Measurements from ENCODE around the gene CIITA.
"Not testable (repeated sequence)": the region's sequence is repeated elsewhere in the genome, so short reads cannot be mapped to it uniquely, and the experiment has no call there.

The CIITA gene

DNA sequence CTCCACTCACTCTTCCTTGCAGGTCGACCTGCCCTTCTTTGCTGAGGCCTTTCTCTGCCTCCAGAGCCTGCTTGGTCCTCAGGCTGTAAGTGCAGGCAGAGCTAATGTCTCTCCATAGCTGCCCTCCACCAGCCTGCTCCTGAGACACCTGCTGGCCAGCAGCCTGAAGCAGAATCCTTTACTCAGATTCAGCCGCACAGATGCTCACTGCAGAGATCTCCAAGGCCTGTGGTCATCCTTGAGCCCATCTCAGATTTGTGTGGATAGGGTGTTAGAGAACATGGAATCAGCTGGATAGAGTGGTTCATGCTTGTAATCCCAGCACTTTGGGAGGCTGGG lies 53.7 kb downstream of the CIITA start:
- H3K4me3 ChIP-seq (ENCODE audit: low read depth, low read length), result no peak overlapping the region
- no peak for DNase-seq (ENCODE audit: low read depth)

DNA sequence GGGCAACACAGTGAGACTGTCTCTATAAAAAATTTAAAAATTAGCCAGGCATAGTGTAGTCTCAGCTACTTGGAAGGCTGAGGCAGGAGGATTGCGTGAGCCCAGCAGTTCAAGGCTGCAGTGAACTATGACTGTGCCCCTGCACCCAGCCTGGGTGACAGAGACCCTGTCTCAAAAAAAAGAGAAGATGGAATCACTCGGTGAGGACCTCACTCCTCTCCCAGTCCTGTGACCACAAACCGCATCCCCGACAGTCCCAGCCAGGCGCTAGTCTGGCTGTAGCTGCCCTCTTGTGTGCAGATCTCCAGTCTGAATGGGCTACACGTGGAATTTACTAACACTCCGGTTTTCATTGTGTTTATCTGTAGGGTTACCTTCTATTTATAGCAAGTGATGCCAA lies 54.1 kb downstream of the CIITA start:
- no peak for DNase-seq (ENCODE audit: low read depth)
- no peak overlapping the region for H3K4me3 ChIP-seq (ENCODE audit: low read depth, low read length)

DNA sequence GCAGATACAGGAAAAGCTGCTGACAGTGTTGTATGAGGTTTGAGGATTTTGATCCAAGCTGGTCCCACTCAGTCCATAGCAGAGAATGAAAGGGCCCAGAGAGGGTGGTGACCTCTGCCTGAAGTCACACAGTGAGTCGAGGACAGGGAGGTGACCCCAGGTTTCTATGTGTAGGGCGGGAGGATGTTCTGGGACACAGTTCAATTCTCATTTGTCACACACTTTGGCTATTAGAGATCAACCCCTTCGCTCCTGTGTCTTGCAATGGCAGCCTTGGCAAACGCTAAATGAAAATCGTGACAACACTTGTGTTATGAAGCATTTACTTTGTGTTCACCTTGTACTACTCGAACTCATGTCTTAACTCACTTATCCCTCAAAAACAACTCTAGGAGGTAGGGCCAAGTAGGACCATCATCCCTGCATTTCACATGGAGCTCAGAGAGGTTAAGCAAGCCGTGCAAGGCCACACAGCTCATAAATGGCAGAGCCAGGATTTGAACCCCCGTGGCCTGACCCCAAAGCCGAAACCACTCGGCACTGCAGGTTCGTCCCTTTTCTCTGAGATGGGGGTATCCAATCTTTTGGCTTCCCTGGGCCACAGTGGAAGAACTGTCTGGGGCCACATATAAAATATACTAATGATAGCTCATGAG lies 55.1 kb downstream of the CIITA start:
- H3K4me3 ChIP-seq (ENCODE audit: low read depth, low read length), result no peak overlapping the region
- DNase-seq (ENCODE audit: low read depth), result no peak

- no peak overlapping the region for H3K4me3 ChIP-seq (ENCODE audit: low read depth, low read length)
- no peak for DNase-seq (ENCODE audit: low read depth)
Measured at GRCh38 chr16:10932959-10933710, 56.1 kb downstream of the CIITA start.

GRCh38 chr16:10933865-10934264 lies 56.9 kb downstream of the CIITA start:
- DNase-seq (ENCODE audit: low read depth), result no peak
- no peak overlapping the region for H3K4me3 ChIP-seq (ENCODE audit: low read depth, low read length)

DNA sequence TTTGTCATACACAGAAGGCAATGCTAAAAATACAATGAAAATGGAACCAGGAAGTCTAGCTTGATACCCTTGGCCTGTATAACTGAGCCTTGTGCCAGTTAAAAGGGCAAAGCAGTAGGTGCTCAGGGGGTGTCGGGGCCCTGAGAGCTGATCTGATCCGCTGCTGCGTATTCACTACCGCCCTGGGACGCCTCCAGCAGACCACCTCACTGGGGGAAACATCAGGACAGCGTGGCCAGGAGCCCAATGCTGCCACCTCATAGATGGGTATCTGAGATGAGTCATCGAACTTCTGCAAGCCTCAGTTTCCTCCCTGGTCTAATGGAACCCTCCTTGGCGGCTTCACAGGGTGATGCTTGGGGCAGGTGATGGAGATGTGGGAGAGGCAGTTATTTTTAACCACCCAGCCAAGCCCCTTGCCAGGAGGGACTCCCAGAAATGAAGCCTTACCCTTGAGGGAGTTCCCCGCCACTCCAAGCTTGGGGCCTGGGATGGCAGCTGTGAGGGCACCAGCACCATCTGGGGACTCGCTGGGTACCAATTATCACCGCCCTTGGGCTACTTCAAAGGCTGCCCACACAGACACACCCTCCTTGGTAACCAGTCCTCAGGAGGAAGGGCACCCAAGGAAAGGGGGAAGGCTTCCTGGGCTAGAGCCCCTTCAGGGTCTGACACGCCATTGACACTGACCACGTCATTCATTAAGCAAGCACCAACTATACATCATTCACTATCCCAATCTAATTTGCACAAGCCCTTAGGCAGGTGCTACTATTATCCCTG lies 57.5 kb downstream of the CIITA start:
- H3K4me3 ChIP-seq (ENCODE audit: low read depth, low read length), result no peak overlapping the region
- no peak for DNase-seq (ENCODE audit: low read depth)

- no peak for DNase-seq (ENCODE audit: low read depth)
- H3K4me3 ChIP-seq (ENCODE audit: low read depth, low read length), result no peak overlapping the region
Measured at GRCh38 chr16:10935226-10935915, 58.4 kb downstream of the CIITA start.

GRCh38 chr16:10936272-10936984 lies 59.4 kb downstream of the CIITA start:
- no peak for DNase-seq (ENCODE audit: low read depth)
- no peak overlapping the region for H3K4me3 ChIP-seq (ENCODE audit: low read depth, low read length)

- no peak for DNase-seq (ENCODE audit: low read depth)
- H3K4me3 ChIP-seq (ENCODE audit: low read depth, low read length), result no peak overlapping the region
Measured at GRCh38 chr16:10937068-10937859, 60.3 kb downstream of the CIITA start.

DNA sequence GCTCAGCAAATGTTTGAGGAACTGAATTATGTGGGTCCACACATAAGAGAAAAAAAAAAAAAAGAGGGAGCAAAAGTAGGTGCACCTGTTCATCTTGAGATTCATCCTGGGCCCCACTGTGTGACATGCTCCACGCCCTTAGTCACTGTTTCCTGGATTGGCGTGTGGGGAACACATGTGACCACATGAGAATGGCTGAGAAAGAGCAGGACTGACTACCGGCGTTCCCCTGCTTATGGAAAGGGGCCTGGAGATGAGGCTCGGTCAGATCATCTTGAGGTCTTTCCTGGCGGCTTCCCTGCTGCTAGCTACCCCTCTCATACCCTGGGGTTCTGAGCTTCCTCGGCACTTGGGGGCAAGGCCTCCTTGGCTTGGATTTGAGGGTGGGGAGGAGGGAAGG lies 61.3 kb downstream of the CIITA start:
- DNase-seq (ENCODE audit: low read depth), result no peak
- no peak overlapping the region for H3K4me3 ChIP-seq (ENCODE audit: low read depth, low read length)

DNA sequence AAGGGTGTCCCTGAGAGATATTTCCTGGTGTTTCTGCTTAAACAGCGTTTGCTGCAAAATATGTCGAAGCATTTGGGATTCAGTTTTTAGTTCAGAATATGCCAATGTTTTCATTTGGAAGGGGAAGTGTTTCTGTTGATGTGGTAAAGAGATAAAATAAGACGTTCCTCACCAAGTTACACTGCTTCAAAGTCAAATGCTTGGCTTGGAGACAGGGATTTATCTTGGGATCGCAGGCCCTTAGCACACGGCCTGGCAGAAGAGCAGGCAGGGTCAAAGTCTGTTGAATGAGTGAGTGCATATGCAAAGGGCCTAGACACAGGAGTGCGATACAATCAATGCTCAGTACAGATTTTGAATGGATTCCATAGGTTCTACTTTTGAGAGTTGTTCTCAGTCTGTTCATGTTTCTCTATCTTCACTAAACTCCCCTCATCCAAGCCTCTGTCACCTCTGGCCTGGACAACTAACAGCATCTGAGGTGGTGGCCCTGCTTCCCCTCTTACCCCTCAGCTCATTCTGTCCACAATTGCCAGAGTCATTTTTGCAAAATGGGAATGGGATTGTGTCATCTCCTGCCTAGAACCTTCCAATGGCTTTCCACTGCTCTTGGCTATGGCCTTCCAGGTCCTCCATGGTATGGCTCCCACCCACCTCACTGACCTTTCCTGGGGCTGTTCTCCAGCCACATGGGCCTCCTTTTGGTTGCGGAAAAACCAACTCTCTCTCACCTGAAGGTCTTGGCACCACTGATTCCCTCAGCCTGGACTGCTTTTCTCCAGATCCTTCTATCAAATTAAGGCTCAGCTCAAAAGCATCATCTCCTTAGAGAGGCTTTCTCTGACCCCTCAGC lies 62.0 kb downstream of the CIITA start:
- no peak for DNase-seq (ENCODE audit: low read depth)
- H3K4me3 ChIP-seq (ENCODE audit: low read depth, low read length), result no peak overlapping the region

DNA sequence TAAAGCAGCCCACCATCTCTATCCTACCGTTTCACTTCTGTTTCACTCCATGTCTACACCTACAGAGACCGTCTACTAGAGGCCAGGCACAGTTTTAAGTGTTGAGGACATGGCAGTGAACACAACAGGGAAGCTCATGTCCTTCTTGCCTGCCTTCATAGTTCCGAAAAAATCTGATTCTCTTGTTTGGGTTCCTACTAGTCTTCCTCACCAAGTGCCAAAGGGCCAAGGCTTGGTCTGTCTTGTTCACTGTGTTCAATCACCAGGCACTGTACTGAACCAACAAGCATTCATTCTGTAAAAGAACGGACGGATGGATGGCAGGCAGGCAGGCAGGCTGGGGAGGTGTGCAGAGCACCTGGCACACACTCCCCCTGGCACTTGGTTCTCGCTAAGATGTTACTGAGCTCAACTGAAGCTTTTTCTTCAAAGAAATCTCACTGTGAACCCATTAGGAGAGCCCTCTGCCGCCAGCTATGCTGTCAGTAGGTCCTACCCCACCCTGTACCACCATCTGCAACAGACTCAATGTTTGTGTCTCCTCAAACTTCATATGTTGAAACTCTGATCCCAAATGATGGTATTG lies 62.7 kb downstream of the CIITA start:
- DNase-seq (ENCODE audit: low read depth), result no peak
- peak overlapping the region; percentile 82 for H3K4me3 ChIP-seq (ENCODE audit: low read depth, low read length)

GRCh38 chr16:10940501-10941079 lies 63.6 kb downstream of the CIITA start:
- peak overlapping the region; percentile 82 for H3K4me3 ChIP-seq (ENCODE audit: low read depth, low read length)

GRCh38 chr16:10941127-10941933 lies 64.3 kb downstream of the CIITA start:
- DNase-seq (ENCODE audit: low read depth), result no peak
- peak overlapping the region; percentile 82 for H3K4me3 ChIP-seq (ENCODE audit: low read depth, low read length)

More at GRCh38 chr16:10940501-10941079, 63.6 kb downstream of the CIITA start:
- DNase-seq (ENCODE audit: low read depth), result no peak

- not testable (repeated sequence) for DNase-seq (ENCODE audit: low read depth)
- H3K4me3 ChIP-seq (ENCODE audit: low read depth, low read length), result peak overlapping the region; percentile 82
Measured at GRCh38 chr16:10941935-10942351, 64.9 kb downstream of the CIITA start.

DNA sequence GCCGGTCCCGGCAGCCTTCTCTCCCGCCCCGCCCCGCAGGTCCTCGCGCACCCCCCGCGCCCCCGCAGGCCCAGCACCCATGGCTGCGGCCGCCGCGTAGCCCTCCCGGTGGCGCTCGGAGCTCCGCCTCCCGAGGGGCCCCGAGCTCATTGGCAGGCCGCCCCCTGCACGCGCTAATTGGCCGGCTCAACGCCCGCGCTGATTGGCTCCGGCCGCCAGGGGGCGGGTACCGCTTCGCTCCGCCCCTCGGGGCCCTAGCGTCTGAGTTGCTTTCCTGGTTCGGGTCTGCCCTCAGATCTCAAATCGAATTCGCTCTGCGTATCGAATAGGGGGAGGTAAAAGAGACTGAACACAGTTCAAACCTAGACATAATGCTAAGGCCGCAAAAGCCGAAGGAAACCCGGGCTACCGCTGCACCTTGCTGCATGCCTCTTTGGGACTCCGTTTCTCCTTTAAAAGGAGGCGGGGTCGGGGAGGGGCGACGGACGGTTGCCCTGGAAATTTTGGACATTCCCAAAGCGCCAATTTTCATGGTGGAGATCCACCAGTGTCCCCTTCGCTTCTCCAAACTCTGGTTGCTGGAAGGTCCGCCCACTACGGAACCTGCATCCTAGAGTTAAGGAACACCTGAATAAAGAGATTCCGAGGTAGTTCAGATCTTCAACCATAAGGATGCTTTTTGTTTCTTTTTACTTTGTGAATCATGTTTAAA lies 65.5 kb downstream of the CIITA start, which contains the start of gene DEXI:
Gene DEXI, minus strand, starts transcription at position 117 of the 712 bp plus-strand sequence. CDS start 463 bp downstream, outside the sequence.
- peak; percentile 69 for DNase-seq (ENCODE audit: low read depth)
- peak within 1 kb of the TSS; percentile 82 for H3K4me3 ChIP-seq (ENCODE audit: low read depth, low read length)

Data from skeletal muscle cell (primary cell).